Spleen (tissue), 11 donors: ENCODE measurements around the gene PTPN14. TPM values are rescaled to one million over a fixed set of nuclear protein-coding genes. Genes with fewer than 3 reads are reported as not detected.
A peak's percentile ranks its signal among the peaks of the same experiment; 100 is the strongest.

ENCODE experiments used
- DNase-seq: peaks from one replicate; pipeline ENCODE4 v3.0.0-alpha.2; 2020
- H3K27ac ChIP-seq, 8 donors: fragments of 200-600 bp; sonication (generic) in 7 of 8; 1 replicate in 4 of 8; 2 replicates in 4 of 8; pipeline versions ENCODE4 v1.5.0 to v1.8.0; 2016 to 2021; ENCODE audit warnings: inconsistent platforms in 4 of 8, mild to moderate bottlenecking in 4 of 8, moderate library complexity in 1 of 8
- H3K27me3 ChIP-seq, 7 donors: fragments of 200-600 bp; sonication (generic) in 6 of 7; replicated peaks in 1 of 7; 1 replicate in 4 of 7; 2 replicates in 3 of 7; pipeline versions ENCODE4 v1.5.0 to v1.8.0; 2016 to 2021; ENCODE audit warnings: inconsistent platforms in 3 of 7, mild to moderate bottlenecking in 1 of 7
- H3K36me3 ChIP-seq, 6 donors: fragments of 200-600 bp; sonication (generic) in 5 of 6; 1 replicate in 4 of 6; 2 replicates in 2 of 6; pipeline versions ENCODE4 v1.5.0 to v1.8.0; 2016 to 2021; ENCODE audit warnings: inconsistent platforms in 2 of 6
- H3K4me1 ChIP-seq, 6 donors: fragments of 200-600 bp; sonication (generic) in 5 of 6; 1 replicate in 3 of 6; 2 replicates in 3 of 6; pipeline versions ENCODE4 v1.5.0 to v1.8.0; 2016 to 2021; ENCODE audit warnings: inconsistent platforms in 3 of 6
- H3K4me3 ChIP-seq, 8 donors: fragments of 200-600 bp; sonication (generic) in 7 of 8; 1 replicate in 4 of 8; 2 replicates in 4 of 8; pipeline versions ENCODE4 v1.5.0 to v1.8.0; 2016 to 2021; ENCODE audit warnings: inconsistent platforms in 4 of 8, mild to moderate bottlenecking in 4 of 8, moderate library complexity in 2 of 8
- H3K9me3 ChIP-seq, 8 donors: fragments of 200-600 bp; sonication (generic) in 7 of 8; 1 replicate in 4 of 8; 2 replicates in 4 of 8; pipeline versions ENCODE4 v1.5.0 to v1.8.0; 2016 to 2021; ENCODE audit warnings: inconsistent platforms in 4 of 8
- POLR2A ChIP-seq, 3 donors: fragments of 450-650 bp; IDR thresholded peaks; one replicate each; pipeline ENCODE4 v1.5.1; 2017; ENCODE audit warnings: antibody characterized with exemption in 3 of 3, mild to moderate bottlenecking in 1 of 3
- POLR2AphosphoS5 ChIP-seq, 3 donors: sonication (generic); formaldehyde crosslinking; IDR thresholded peaks; one replicate each; pipeline ENCODE4 v1.5.1; 2017; ENCODE audit warnings: antibody characterized with exemption in 3 of 3
- WGBS, 5 donors: extraction: QIAGEN DNeasy Blood & Tissue Kit in 3 of 5; methylation state at CpG; one replicate each; pipeline versions ENCODE4 v1.1.5 to v1.1.7; 2013 to 2018; 5-methylcytosine and 5-hydroxymethylcytosine counted together
- intact Hi-C: fragments of 100-400 bp; cut with DNase I; formaldehyde crosslinking; loops from one replicate; pipeline ENCODE4 v1.15.0; 2023; ENCODE audit warnings: low total_unique reads
- polyA plus RNA-seq, 3 donors: library from polyadenylated mRNA; stranded (reverse); fragments of 200-250 nt; gene quantifications; one replicate each; pipeline ENCODE4 v1.2.1, GENCODE V29; 2013
- total RNA-seq, 7 donors: library from RNA; depleted of rRNA in 3 of 7; stranded (reverse); fragments of >200 nt in 3 of 7; fragmentation: NEBNext Ultra II Directional in 4 of 7; extraction: Animal tissue kit (Norgen Biotek cat#: 25700) in 4 of 7; gene quantifications; one replicate each; pipeline versions ENCODE4 v1.1.0 to v1.2.1, GENCODE V29; 2016 to 2021
- TF ChIP-seq, protein P1 (sequence below), 11 experiments: fragments of 200-600 bp in 7 of 11; fragments of 450-650 bp in 4 of 11; sonication (generic) in 4 of 11; IDR thresholded peaks in 8 of 11; conservative IDR thresholded peaks in 3 of 11; 1 replicate in 7 of 11; 2 replicates in 4 of 11; pipeline versions ENCODE4 v1.4.0 to v1.8.0; 2016 to 2021; ENCODE audit warnings: antibody characterized with exemption in 11 of 11, inconsistent platforms in 4 of 11, mild to moderate bottlenecking in 1 of 11
- donor health status: healthy with polysubstance abuse.
- donor health status: DM: no; HTN: no; CAD: no; lungs with moderate emphysema.
- donor health status: DM: no; HTN: no; CAD: no.
- donor health status: Bipolar disorder and iron deficiency.
- donor health status: healthy.
- donor health status: DM: no; HTN: no; CAD: no.
- donor health status: DM: yes; HTN: yes; CAD: no.

PTPN14 gene
- total and polyA plus RNA-seq, 10 donors, result 0.83 to 28.5 (median 16.8) TPM

DNA sequence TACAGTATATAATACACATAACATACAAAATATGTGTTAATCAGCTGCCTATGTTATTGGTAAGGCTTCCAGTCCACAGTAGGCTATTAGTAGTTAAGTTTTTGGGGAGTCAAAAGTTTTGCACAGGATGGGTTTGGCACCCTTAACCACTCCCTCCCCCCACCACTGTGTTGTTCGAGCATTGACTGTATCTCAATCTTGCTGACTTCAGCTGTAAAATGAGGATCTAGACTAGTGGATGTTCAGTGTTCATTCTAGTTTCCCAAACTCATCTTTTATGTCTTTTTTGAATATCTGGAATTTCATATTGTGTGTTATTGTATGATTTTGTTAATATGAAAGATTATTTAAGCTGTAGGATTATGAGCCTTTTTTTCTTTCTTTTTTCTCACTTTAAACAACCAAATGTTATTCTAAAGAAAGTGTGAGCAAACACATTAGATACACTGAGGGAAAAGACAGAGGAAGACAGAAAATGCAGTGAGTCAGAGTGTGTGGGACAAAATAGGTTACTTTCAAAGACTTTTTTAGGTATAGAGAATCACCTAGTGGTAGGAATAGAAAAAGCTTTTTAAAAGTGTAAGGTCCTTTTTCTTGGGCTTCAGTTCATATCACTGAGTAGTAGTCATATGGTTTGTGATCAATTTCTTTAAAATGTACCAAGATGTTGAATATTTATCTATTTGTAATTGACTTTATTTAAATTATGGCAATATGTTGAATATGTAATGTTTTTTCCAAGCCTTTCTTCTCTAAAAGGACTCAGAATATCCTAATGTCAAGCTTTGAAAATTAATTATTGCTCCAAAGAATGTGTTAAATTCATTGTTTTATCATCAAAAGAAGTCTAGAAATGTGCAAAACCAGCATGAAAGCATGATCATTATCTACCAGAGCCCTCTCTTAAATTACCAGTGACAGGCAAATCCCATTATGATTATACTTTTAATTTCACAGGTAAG is 33.7 kb upstream of the PTPN14 start:
- Histone ChIP-seq H3K27ac (no peak overlapping the region), H3K27me3 (peaks cover 0 to 12% (median 0%) of the 10 kb centered on the region in 7 donors), H3K9me3 (no peaks in the 10 kb centered on the region), H3K4me1 (no peaks in the 10 kb centered on the region), H3K36me3 (no peaks in the 10 kb centered on the region), H3K4me3 (no peak overlapping the region)
- WGBS, 5 donors, result 35 to 70% (median 44%) methylated on average over 1 of the region's 1 CpG
- intact Hi-C loops, result loop anchor here (5.0 kb wide), 1 partner anchor 253 kb away; no protein-coding TSS in a partner anchor
- TF ChIP-seq POLR2AphosphoS5 (IDR thresholded peaks at IDR 0.05) (no peak), POLR2A (IDR thresholded peaks at IDR 0.05) (no peak)
- TF ChIP-seq, protein P1, sequence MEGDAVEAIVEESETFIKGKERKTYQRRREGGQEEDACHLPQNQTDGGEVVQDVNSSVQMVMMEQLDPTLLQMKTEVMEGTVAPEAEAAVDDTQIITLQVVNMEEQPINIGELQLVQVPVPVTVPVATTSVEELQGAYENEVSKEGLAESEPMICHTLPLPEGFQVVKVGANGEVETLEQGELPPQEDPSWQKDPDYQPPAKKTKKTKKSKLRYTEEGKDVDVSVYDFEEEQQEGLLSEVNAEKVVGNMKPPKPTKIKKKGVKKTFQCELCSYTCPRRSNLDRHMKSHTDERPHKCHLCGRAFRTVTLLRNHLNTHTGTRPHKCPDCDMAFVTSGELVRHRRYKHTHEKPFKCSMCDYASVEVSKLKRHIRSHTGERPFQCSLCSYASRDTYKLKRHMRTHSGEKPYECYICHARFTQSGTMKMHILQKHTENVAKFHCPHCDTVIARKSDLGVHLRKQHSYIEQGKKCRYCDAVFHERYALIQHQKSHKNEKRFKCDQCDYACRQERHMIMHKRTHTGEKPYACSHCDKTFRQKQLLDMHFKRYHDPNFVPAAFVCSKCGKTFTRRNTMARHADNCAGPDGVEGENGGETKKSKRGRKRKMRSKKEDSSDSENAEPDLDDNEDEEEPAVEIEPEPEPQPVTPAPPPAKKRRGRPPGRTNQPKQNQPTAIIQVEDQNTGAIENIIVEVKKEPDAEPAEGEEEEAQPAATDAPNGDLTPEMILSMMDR (IDR thresholded peaks at IDR 0.05 in 8 of 11, conservative IDR thresholded peaks at IDR 0.05 in 3 of 11), result peak in 7 of 11 experiments; percentile 29 to 57 (median 43)
- DNase-seq, result no peak

DNA sequence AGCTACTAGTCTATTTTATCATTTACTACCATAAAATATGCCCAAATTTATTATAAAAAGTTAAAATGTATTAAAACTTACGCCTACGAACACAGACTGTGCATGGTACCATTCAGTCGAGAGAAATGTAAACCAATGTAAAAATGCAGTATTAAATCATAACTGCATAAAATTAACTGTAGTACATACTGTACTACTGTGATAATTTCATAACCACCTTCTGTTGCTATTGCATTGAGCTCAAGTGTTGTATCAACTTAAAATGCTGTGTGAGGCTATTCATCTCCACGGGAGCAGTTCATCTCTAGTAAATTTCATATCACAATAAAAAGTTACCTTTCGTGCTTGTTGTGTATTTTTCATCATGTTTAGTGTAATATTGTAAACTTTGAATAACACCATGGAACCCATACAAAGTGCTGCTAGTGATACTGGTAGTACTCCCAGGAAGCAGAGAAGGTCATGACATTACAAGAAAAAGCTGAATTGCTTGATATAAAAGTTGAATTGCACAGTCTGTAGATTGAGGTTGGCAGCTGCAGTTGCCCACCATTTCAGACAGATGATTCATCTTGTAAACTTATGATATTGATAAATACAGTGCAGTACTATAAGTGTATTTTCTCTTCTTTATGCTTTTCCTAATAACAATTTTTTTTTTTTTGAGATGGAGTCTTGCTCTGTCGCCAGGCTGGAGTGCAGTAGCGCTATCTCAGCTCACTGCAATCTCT is 32.6 kb upstream of the PTPN14 start:
- 82 to 94% (median 88%) methylated on average over 7 of the region's 7 CpGs for WGBS, 5 donors
- Histone ChIP-seq H3K36me3 (no peaks in the 10 kb centered on the region), H3K9me3 (no peaks in the 10 kb centered on the region), H3K4me1 (no peaks in the 10 kb centered on the region), H3K27me3 (peaks cover 0 to 6% (median 0%) of the 10 kb centered on the region in 7 donors), H3K27ac (no peak overlapping the region), H3K4me3 (no peak overlapping the region)
- intact Hi-C loops, result no loop called here
- TF ChIP-seq, protein P1 (IDR thresholded peaks at IDR 0.05 in 8 of 11, conservative IDR thresholded peaks at IDR 0.05 in 3 of 11), result no peak
- no peak for TF ChIP-seq POLR2AphosphoS5 (IDR thresholded peaks at IDR 0.05)
- TF ChIP-seq POLR2A (IDR thresholded peaks at IDR 0.05), result no peak
- no peak for DNase-seq

- H3K9me3 ChIP-seq, result no peaks in the 10 kb centered on the region
- H3K4me3 ChIP-seq, result no peak overlapping the region
- 85 to 91% (median 89%) methylated on average over 6 of the region's 6 CpGs for WGBS, 5 donors
- no peak for DNase-seq
- intact Hi-C loops, result no loop called here
- no peak overlapping the region for H3K27ac ChIP-seq
- H3K27me3 ChIP-seq, result peaks cover 0 to 6% (median 0%) of the 10 kb centered on the region in 7 donors
- no peaks in the 10 kb centered on the region for H3K4me1 ChIP-seq
- TF ChIP-seq POLR2A (IDR thresholded peaks at IDR 0.05), result no peak
- no peaks in the 10 kb centered on the region for H3K36me3 ChIP-seq
Observed at GRCh38 chr1:214583113-214583512, 31.7 kb upstream of the PTPN14 start.

DNA sequence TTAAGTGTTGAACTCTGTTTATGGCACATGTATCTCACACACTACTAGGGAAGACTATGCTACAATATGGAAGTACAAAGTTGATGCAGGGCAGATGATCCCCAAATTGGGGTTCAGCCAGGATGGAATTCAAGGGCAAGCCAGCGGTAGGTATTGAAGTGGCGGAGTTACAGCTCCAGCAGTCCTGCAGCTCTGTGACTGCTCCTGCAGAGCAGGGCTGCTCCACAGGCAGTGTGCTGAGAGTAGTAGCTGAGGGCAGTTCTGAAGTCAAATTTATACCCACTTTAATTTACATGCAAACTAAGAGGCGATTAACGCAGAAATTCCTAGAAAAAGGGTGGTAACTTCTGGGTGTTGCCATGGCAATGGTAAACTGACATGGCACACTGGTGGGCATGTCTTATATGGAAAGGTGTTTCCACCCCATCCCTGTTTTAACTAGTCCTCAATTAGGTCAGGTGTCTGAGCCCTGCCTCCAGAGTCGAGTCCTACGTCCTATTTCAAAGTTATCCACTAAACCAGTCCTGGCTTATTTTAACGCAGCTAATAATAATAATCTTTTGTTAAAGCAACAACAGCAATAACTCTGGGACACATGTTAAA is 31.0 kb upstream of the PTPN14 start:
- H3K4me1 ChIP-seq, result no peaks in the 10 kb centered on the region
- H3K9me3 ChIP-seq, result peaks cover 0 to 7% (median under 1%) of the 10 kb centered on the region in 8 donors
- no peak overlapping the region for H3K27ac ChIP-seq
- H3K4me3 ChIP-seq, result no peak overlapping the region
- 81 to 92% (median 88%) methylated on average over 7 of the region's 7 CpGs for WGBS, 5 donors
- TF ChIP-seq POLR2A (IDR thresholded peaks at IDR 0.05), result no peak
- peaks cover 0 to 6% (median 0%) of the 10 kb centered on the region in 7 donors for H3K27me3 ChIP-seq
- no peaks in the 10 kb centered on the region for H3K36me3 ChIP-seq
- intact Hi-C loops, result no loop called here
- no peak for DNase-seq
